Body of pancreas (tissue), 4 donors: ENCODE data around the gene SGPL1. TPM values are rescaled to one million over a fixed set of nuclear protein-coding genes. Genes with fewer than 3 reads are reported as not detected.
A peak's percentile ranks its signal among the peaks of the same experiment; 100 is the strongest.

ENCODE experiments used
- ATAC-seq: fragments of 150-250 bp; one replicate; pipeline ENCODE4 v1.9.1; 2016
- DNase-seq, 4 donors: peaks; one replicate each; pipeline ENCODE4 v3.0.0-alpha.2; 2019
- H3K27ac ChIP-seq, 4 donors: fragments of 200-600 bp; sonication (generic); 1 replicate in 3 of 4; 2 replicates in 1 of 4; pipeline versions ENCODE4 v1.5.1 to v1.6.1; 2016 to 2019; ENCODE audit warnings: mild to moderate bottlenecking in 1 of 4, mixed read lengths in 1 of 4, moderate library complexity in 1 of 4
- H3K27me3 ChIP-seq, 2 donors: fragments of 200-600 bp; sonication (generic); one replicate each; pipeline ENCODE4 v1.6.0; 2016; ENCODE audit warnings: mild to moderate bottlenecking in 1 of 2
- H3K36me3 ChIP-seq, 2 donors: fragments of 200-600 bp; sonication (generic); replicated peaks in 1 of 2; 2 replicates each; pipeline ENCODE4 v1.5.1; 2016; ENCODE audit warnings: low read depth in 2 of 2; ENCODE audit not compliant: insufficient read depth in 1 of 2
- H3K4me1 ChIP-seq: fragments of 200-600 bp; sonication (generic); one replicate; pipeline ENCODE4 v1.6.0; 2016
- H3K4me3 ChIP-seq, 2 donors: fragments of 200-600 bp; sonication (generic); 1 replicate in 1 of 2; 2 replicates in 1 of 2; pipeline ENCODE4 v1.5.1; 2016 to 2019
- H3K9me3 ChIP-seq, 3 donors: fragments of 200-600 bp; sonication (generic); 1 replicate in 2 of 3; 2 replicates in 1 of 3; pipeline ENCODE4 v1.5.1; 2016
- POLR2A ChIP-seq, 3 donors: fragments of 450-650 bp; IDR thresholded peaks; one replicate each; pipeline ENCODE4 v1.6.1; 2016; ENCODE audit warnings: antibody characterized with exemption in 3 of 3, mild to moderate bottlenecking in 2 of 3
- WGBS, 2 donors: methylation state at CpG; one replicate each; pipeline ENCODE4 v1.1.5; 2017; 5-methylcytosine and 5-hydroxymethylcytosine counted together
- intact Hi-C: fragments of 100-400 bp; cut with DNase I; formaldehyde crosslinking; loops from one replicate; pipeline ENCODE4 v1.15.1; 2023
- total RNA-seq, 2 donors: library from RNA; depleted of rRNA; stranded (reverse); fragments of >200 nt; gene quantifications; one replicate each; pipeline ENCODE4 v1.1.0, GENCODE V29; 2016
- TF ChIP-seq, protein P1 (sequence below), 7 experiments: fragments of 450-650 bp in 4 of 7; fragments of 200-600 bp in 3 of 7; sonication (generic) in 3 of 7; IDR thresholded peaks; one replicate each; pipeline ENCODE4 v1.5.1; 2016 to 2019; ENCODE audit warnings: antibody characterized with exemption in 7 of 7

The SGPL1 gene
- total RNA-seq, 2 donors from 2014 or later: 36.3 to 43.8 TPM

GRCh38 chr10:70830164-70830563 is 14.4 kb downstream of the SGPL1 start:
- peaks cover 14% of the 10 kb centered on the region for H3K4me1 ChIP-seq
- H3K36me3 ChIP-seq: peaks cover 0 to 1% of the 10 kb centered on the region in 2 donors
- H3K27me3 ChIP-seq: no peaks in the 10 kb centered on the region
- peak overlapping the region in 1 of 4 donors; percentile 8 for H3K27ac ChIP-seq
- ATAC-seq (no peak), DNase-seq (no peak)
- WGBS, 2 donors: 16 to 40% methylated on average over 3 of the region's 3 CpGs
- H3K4me3 ChIP-seq: no peak overlapping the region
- no peaks in the 10 kb centered on the region for H3K9me3 ChIP-seq
- intact Hi-C loops: no loop called here
- TF ChIP-seq, protein P1, sequence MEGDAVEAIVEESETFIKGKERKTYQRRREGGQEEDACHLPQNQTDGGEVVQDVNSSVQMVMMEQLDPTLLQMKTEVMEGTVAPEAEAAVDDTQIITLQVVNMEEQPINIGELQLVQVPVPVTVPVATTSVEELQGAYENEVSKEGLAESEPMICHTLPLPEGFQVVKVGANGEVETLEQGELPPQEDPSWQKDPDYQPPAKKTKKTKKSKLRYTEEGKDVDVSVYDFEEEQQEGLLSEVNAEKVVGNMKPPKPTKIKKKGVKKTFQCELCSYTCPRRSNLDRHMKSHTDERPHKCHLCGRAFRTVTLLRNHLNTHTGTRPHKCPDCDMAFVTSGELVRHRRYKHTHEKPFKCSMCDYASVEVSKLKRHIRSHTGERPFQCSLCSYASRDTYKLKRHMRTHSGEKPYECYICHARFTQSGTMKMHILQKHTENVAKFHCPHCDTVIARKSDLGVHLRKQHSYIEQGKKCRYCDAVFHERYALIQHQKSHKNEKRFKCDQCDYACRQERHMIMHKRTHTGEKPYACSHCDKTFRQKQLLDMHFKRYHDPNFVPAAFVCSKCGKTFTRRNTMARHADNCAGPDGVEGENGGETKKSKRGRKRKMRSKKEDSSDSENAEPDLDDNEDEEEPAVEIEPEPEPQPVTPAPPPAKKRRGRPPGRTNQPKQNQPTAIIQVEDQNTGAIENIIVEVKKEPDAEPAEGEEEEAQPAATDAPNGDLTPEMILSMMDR (IDR thresholded peaks at IDR 0.05): no peak
- no peak for TF ChIP-seq POLR2A (IDR thresholded peaks at IDR 0.05)

DNA sequence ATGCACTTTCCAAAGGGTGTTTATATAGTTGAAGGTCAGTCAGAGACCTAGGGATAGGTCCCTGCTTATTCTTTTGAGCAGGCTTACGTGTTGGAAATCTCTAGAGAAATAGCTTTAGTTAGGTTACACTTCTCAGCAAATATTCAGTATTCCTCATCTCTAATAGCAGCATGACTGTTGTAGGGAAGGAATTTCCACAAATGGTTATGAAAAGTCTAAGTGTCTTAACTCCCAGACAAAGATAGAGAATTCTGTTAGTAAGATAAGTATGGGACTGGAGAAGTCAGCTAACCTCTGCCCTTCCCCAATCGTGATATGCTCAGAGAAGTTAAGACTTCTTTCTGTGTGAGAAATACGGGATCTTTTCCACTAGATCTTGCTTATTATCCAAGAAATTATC is 16.5 kb downstream of the SGPL1 start:
- DNase-seq: no peak
- intact Hi-C loops: no loop called here
- WGBS, 2 donors: 65 to 72% methylated on average over 3 of the region's 3 CpGs

DNA sequence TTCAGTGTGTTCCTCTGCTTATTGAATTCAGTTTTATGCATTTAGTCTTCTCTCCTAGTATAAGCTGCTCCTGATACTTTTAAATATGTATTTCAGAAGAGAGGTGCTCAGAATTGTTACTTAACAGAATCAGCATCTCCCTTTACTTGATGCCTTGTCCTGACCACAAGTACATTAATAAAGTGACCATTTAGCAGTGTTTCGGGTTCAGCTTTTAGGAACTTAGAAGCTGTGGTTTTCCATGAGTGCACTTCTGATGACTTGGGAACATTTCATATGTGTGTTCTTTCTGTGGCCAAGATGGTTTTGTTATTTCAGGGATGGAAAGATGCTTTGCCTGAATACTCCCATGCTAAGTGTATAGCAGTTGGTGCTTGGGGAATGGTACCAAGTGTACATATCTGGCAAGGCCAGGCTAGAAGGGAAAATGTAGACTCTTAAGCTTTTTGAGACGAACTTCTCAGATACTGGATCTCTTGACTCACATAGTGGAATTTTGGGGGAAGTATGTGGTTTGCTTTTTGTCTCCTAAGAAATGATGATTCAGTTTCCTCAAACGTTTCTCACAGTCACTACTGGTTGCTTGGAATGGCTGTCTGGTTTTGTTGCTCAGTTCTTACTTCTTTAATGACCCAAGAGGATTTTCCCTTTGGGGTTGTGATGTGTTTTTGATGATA is 17.2 kb downstream of the SGPL1 start:
- H3K27ac ChIP-seq: peak overlapping the region in 1 of 4 donors; percentile 52
- ATAC-seq (peak; percentile 21), DNase-seq (no peak)
- no peaks in the 10 kb centered on the region for H3K36me3 ChIP-seq
- H3K4me3 ChIP-seq: no peak overlapping the region
- no peak for TF ChIP-seq POLR2A (IDR thresholded peaks at IDR 0.05)
- TF ChIP-seq, protein P1 (IDR thresholded peaks at IDR 0.05): no peak
- no peaks in the 10 kb centered on the region for H3K9me3 ChIP-seq
- WGBS, 2 donors: 59 to 66% methylated on average over 3 of the region's 3 CpGs
- intact Hi-C loops: no loop called here
- peaks cover 25% of the 10 kb centered on the region for H3K4me1 ChIP-seq
- H3K27me3 ChIP-seq: no peaks in the 10 kb centered on the region

More for the DNA sequence above, 16.5 kb downstream of the SGPL1 start:
- TF ChIP-seq POLR2A (IDR thresholded peaks at IDR 0.05): no peak
- TF ChIP-seq, protein P1 (IDR thresholded peaks at IDR 0.05): no peak
- Histone ChIP-seq H3K27ac (no peak overlapping the region), H3K9me3 (no peaks in the 10 kb centered on the region), H3K36me3 (no peaks in the 10 kb centered on the region), H3K27me3 (no peaks in the 10 kb centered on the region), H3K4me3 (no peak overlapping the region), H3K4me1 (peaks cover 25% of the 10 kb centered on the region)
- no peak for ATAC-seq

DNA sequence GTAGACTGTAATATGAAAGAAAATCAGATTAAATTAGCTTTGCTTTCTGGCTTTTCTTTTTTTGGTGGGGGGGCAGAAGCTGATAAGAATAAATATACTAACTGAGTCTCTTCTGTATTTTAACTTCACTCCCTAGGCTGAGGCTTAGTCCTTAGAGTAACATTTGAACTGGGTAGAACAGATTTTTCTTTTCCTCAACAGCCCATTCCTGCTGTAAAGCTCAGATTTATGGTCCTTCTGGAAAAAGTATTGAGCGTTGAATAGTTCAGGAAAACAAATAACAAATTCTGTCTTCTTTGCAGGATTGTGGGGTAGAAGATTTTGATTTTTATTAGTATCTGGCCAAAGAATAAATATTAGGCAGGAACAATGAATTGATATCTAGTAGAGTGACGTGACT is 17.9 kb downstream of the SGPL1 start:
- H3K9me3 ChIP-seq: no peaks in the 10 kb centered on the region
- no peak overlapping the region for H3K4me3 ChIP-seq
- no peak for TF ChIP-seq POLR2A (IDR thresholded peaks at IDR 0.05)
- TF ChIP-seq, protein P1 (IDR thresholded peaks at IDR 0.05): no peak
- ATAC-seq: no peak
- no peak for DNase-seq
- intact Hi-C loops: no loop called here
- H3K36me3 ChIP-seq: no peaks in the 10 kb centered on the region
- 83 to 87% methylated on average over 2 of the region's 2 CpGs for whole genome bisulfite sequencing, 2 donors
- H3K27me3 ChIP-seq: no peaks in the 10 kb centered on the region
- peaks cover 25% of the 10 kb centered on the region for H3K4me1 ChIP-seq
- H3K27ac ChIP-seq: peak overlapping the region in 1 of 4 donors; percentile 52

- ATAC-seq (no peak), DNase-seq (no peak)
- peaks cover 25% of the 10 kb centered on the region for H3K4me1 ChIP-seq
- no peaks in the 10 kb centered on the region for H3K36me3 ChIP-seq
- H3K27ac ChIP-seq: no peak overlapping the region
- TF ChIP-seq, protein P1 (IDR thresholded peaks at IDR 0.05): no peak
- no peak for TF ChIP-seq POLR2A (IDR thresholded peaks at IDR 0.05)
- H3K9me3 ChIP-seq: no peaks in the 10 kb centered on the region
- H3K4me3 ChIP-seq: no peak overlapping the region
- no peaks in the 10 kb centered on the region for H3K27me3 ChIP-seq
- intact Hi-C loops: no loop called here
- 91 to 94% methylated on average over 5 of the region's 5 CpGs for WGBS, 2 donors
Measured at GRCh38 chr10:70834021-70834420, 18.3 kb downstream of the SGPL1 start.
